Upper lobe of right lung (tissue), 1 donor: ENCODE results near the gene MMP13. TPM values are rescaled to one million over a fixed set of nuclear protein-coding genes. Genes with fewer than 3 reads are reported as not detected.

Experiments
- ATAC-seq: fragments of 200-7000 bp; cut with Tn5 transposase; one replicate; pipeline ENCODE4 v1.9.1; 2020; ENCODE audit warnings: mild to moderate bottlenecking, moderate library complexity
- DNase-seq: peaks from one replicate; pipeline ENCODE4 v3.0.0-alpha.2; 2020
- H3K27ac ChIP-seq: fragments of 200-600 bp; one replicate; pipeline ENCODE4 v1.8.0; 2022
- H3K27me3 ChIP-seq: fragments of 200-600 bp; one replicate; pipeline ENCODE4 v1.8.0; 2022; ENCODE audit warnings: mild to moderate bottlenecking
- H3K36me3 ChIP-seq: fragments of 200-600 bp; one replicate; pipeline ENCODE4 v1.8.0; 2022
- H3K4me1 ChIP-seq: fragments of 200-600 bp; one replicate; pipeline ENCODE4 v1.8.0; 2022
- H3K4me3 ChIP-seq: fragments of 200-600 bp; one replicate; pipeline ENCODE4 v1.8.0; 2022; ENCODE audit warnings: mild to moderate bottlenecking
- H3K9me3 ChIP-seq: fragments of 200-600 bp; one replicate; pipeline ENCODE4 v1.8.0; 2022
- intact Hi-C: fragments of 100-400 bp; cut with DNase I; formaldehyde crosslinking; loops from one replicate; pipeline ENCODE4 v1.11.0; 2022
- total RNA-seq: library from RNA; stranded (reverse); fragmentation: NEBNext Ultra II Directional; extraction: Animal tissue kit (Norgen Biotek cat#: 25700); gene quantifications from one replicate; pipeline ENCODE4 v1.2.1, GENCODE V29; 2021
- TF ChIP-seq, protein P1 (sequence below): fragments of 200-600 bp; IDR thresholded peaks from one replicate; pipeline ENCODE4 v1.8.0; 2022; ENCODE audit warnings: antibody characterized with exemption
- donor health status: DM: no; HTN: yes; CAD: no; lungs with severe emphysema.

Gene MMP13
- total RNA-seq, 1 donor from 2014 or later, result not detected

GRCh38 chr11:102924851-102925380, 30.6 kb downstream of the MMP13 start:
- ATAC-seq (peak; percentile 47), DNase-seq (no peak)
- H3K4me1 ChIP-seq, result peaks cover 15% of the 10 kb centered on the region
- no peak overlapping the region for H3K27ac ChIP-seq
- no peak overlapping the region for H3K4me3 ChIP-seq
- no peaks in the 10 kb centered on the region for H3K9me3 ChIP-seq
- H3K27me3 ChIP-seq, result no peaks in the 10 kb centered on the region
- TF ChIP-seq, protein P1, sequence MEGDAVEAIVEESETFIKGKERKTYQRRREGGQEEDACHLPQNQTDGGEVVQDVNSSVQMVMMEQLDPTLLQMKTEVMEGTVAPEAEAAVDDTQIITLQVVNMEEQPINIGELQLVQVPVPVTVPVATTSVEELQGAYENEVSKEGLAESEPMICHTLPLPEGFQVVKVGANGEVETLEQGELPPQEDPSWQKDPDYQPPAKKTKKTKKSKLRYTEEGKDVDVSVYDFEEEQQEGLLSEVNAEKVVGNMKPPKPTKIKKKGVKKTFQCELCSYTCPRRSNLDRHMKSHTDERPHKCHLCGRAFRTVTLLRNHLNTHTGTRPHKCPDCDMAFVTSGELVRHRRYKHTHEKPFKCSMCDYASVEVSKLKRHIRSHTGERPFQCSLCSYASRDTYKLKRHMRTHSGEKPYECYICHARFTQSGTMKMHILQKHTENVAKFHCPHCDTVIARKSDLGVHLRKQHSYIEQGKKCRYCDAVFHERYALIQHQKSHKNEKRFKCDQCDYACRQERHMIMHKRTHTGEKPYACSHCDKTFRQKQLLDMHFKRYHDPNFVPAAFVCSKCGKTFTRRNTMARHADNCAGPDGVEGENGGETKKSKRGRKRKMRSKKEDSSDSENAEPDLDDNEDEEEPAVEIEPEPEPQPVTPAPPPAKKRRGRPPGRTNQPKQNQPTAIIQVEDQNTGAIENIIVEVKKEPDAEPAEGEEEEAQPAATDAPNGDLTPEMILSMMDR, result no peak
- intact Hi-C loops, result no loop called here
- no peaks in the 10 kb centered on the region for H3K36me3 ChIP-seq

DNA sequence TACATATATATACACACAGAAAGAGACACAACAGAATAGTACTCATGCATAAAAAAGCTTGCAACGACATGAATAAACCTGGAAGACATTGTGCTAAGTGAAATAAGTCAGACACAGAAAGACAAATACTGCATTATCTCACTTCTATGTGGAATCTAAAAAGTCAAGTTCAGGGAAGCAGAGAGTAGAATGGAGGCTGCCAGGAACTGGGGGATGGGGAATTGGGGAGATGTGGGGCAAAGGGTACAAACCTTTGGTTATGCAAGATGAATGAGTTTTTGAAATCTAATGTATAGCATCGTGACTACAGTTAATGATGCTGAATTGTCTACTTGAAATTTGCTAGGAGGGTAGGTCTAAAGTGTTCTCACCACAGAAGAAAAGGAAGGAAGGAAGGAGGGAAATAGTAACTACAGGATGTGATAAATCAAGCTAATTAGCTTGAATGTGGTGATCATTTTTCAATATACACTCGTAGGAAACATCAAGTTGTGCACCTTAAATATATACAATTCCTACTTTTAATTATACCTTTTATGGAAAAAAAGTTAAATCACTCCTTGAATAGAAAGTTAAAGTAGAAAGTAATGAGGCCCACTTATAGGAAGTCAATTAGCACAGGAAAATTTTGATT, 33.8 kb downstream of the MMP13 start:
- TF ChIP-seq, protein P1, result no peak
- Histone ChIP-seq H3K27me3 (no peaks in the 10 kb centered on the region), H3K9me3 (no peaks in the 10 kb centered on the region), H3K36me3 (no peaks in the 10 kb centered on the region), H3K4me1 (peaks cover 7% of the 10 kb centered on the region), H3K27ac (no peak overlapping the region), H3K4me3 (no peak overlapping the region)
- ATAC-seq (no peak), DNase-seq (no peak)
- intact Hi-C loops, result no loop called here

DNA sequence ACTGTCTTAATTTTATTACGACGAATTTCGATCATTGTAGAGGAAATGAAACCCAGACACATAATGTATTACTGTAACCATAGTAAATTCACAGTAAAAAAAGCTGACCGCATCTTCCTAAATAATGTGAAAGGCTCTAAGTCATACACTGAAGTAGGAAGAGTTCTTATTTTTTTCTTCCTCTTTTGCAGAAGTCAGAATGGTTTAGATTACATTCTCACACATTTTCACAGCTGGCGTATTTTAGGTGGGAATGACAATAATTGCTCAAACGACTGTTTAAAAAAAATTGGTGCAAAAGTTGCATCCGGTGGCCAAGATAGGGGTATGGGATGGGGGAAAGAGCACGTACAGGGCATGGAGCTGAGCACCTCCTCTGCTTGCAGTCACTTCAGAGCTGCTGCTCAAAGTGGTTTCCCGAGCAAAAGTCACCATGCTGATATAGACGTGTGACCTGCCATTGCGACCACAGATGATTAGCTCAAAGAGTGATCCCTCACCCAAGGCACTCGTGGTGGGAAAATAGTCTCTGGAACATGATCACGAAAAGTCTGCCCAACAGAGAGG, 35.3 kb downstream of the MMP13 start:
- H3K9me3 ChIP-seq, result no peaks in the 10 kb centered on the region
- no peak for DNase-seq
- peaks cover 4% of the 10 kb centered on the region for H3K4me1 ChIP-seq
- TF ChIP-seq, protein P1, result no peak
- peak; percentile 79 for ATAC-seq
- H3K36me3 ChIP-seq, result no peaks in the 10 kb centered on the region
- no peaks in the 10 kb centered on the region for H3K27me3 ChIP-seq
- intact Hi-C loops, result no loop called here
- no peak overlapping the region for H3K27ac ChIP-seq
- no peak overlapping the region for H3K4me3 ChIP-seq

DNA sequence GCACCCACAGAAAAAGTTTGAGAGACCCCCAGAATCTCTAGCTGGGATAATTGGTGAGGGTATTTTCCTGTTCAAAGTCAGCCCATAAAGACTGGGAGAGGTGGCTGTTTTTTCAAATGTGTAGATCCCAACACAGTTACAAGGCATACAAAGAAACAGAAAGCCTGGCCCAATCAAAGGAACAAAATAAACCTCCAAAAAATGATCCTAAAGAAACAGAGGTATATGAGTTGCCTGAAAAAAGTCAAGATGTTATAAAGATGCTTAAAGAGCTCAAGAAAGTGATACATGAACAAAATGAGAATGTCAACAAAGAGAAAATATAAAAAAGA, 40.5 kb downstream of the MMP13 start:
- Histone ChIP-seq H3K27me3 (no peaks in the 10 kb centered on the region), H3K4me1 (no peaks in the 10 kb centered on the region), H3K9me3 (no peaks in the 10 kb centered on the region), H3K27ac (no peak overlapping the region), H3K4me3 (no peak overlapping the region), H3K36me3 (no peaks in the 10 kb centered on the region)
- ATAC-seq (no peak), DNase-seq (no peak)
- intact Hi-C loops, result no loop called here
- TF ChIP-seq, protein P1, result no peak

DNA sequence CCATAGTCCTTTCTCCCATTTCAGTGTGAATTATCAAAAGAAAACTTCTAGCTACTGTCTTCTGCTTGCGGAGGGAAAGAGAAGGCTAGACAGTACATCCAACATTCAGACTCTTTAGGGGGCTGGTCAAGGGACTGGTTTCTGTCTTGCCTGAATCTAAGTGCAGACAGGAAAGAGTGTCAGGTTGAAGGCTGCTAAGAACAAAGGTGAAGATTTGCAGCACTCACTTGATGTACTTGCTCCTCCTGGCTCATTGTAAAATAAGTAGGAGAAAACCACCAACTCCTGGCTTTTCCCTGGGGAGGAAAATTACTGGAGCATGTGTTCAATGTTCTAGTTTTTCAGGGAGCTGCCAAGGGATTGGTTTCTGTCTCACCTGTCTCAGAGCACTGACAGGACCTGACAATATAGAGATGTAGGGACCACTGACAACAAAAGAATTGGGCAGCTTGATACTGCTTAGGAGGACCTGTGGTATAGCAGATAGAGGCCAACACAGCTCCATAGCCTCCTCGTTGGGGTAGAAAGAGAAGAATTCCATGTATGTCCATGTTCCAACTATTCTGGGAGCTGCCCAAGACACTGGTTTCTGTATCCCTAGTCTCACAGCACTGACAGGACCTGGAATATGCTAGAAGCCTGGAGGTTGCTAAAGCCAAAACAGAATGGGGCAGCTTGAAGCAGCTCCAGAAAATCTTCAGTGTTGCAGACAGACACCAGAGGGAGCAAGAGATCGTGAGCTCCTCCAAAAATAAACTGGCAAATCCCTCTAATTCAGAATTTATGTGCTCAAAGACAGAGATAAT, 41.1 kb downstream of the MMP13 start:
- Histone ChIP-seq H3K36me3 (no peaks in the 10 kb centered on the region), H3K9me3 (no peaks in the 10 kb centered on the region), H3K27me3 (no peaks in the 10 kb centered on the region), H3K4me1 (no peaks in the 10 kb centered on the region), H3K27ac (no peak overlapping the region), H3K4me3 (no peak overlapping the region)
- peak; percentile 67 for ATAC-seq
- TF ChIP-seq, protein P1, result peak; percentile 62
- intact Hi-C loops, result no loop called here
- DNase-seq, result no peak
